AG09319 (cell line): ENCODE results near the gene RPRD1B.

Experiments
- DNase-seq: peaks from one replicate; pipeline ENCODE4 v3.0.0-alpha.2; 2010; ENCODE audit warnings: low read depth; ENCODE audit errors: extremely low read depth
- CTCF ChIP-seq: IDR thresholded peaks from 2 replicates; pipeline ENCODE4 v1.5.1; 2011; ENCODE audit warnings: low read depth, mild to moderate bottlenecking, inconsistent platforms, low read length, moderate library complexity

The RPRD1B gene

DNA sequence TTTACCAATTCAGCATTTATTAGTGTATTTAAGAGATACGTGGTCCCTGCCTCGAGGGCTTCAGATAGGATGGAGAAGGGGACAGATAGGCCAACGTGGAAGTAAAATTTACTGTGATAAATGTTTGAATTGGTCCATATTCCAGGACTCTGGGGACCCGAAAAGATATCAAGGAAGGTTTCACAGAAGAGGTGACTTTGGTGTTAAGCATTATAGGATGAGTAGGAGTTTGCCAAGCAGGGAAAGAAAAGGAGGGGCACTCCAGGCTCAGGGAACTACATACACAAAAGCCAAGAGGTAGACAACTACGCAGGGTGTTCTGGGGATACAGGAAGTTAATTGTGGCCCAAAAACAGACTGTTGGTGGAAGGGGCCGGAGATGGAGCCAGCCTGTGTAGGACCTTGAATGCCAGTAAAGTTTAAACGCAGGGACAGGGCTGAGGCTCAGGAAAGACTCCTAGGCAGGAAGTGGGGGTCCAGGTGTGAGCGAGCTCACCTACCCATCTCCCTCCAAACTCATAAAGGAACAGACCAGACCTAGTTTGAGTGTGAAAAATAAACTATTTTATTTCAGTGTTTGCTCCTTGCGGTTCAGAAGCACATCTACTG, 94.5 kb downstream of the RPRD1B start:
- TF ChIP-seq CTCF, result no peak
- no peak for DNase-seq

GRCh38 chr20:38128691-38129090, 95.1 kb downstream of the RPRD1B start:
- no peak for TF ChIP-seq CTCF
- no peak for DNase-seq

- no peak for DNase-seq
- no peak for TF ChIP-seq CTCF
These were observed 95.8 kb downstream of the RPRD1B start for GRCh38 chr20:38129248-38129865.

DNA sequence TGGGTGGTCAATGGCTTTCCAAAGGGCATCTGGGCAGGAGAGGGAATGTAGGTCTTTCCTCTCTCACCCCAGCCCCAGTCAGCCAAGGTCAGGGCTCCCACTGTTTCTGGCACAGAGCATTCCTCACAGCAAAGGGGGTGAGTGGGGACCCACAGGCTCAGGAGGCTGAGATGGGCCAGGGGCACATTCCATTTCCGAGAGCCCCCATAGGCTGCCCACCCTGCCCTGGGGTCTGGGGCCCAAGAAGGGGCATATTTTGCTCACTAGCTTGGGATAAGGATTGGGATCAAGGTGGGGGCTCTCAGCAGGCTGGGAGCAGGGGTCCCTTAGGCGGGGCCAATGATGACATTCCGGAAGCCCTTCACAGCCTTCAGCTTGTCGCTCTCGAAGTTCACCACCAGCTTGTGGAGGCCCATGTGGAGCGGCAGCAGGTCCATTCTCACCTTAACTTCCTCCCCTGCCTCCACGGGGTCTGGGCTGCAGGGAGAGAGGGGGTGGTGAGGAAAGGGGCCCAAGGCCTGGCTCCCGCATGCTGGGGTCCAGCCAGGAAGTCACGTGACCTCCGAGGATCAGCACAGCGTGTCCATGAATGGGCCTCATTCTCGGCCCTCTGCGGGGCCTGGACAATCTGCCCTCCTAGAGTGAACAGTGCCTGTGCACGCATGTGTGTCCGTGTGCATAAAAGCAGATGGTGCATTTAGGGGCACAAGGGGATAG, 96.5 kb downstream of the RPRD1B start:
- no peak for DNase-seq
- no peak for TF ChIP-seq CTCF

DNA sequence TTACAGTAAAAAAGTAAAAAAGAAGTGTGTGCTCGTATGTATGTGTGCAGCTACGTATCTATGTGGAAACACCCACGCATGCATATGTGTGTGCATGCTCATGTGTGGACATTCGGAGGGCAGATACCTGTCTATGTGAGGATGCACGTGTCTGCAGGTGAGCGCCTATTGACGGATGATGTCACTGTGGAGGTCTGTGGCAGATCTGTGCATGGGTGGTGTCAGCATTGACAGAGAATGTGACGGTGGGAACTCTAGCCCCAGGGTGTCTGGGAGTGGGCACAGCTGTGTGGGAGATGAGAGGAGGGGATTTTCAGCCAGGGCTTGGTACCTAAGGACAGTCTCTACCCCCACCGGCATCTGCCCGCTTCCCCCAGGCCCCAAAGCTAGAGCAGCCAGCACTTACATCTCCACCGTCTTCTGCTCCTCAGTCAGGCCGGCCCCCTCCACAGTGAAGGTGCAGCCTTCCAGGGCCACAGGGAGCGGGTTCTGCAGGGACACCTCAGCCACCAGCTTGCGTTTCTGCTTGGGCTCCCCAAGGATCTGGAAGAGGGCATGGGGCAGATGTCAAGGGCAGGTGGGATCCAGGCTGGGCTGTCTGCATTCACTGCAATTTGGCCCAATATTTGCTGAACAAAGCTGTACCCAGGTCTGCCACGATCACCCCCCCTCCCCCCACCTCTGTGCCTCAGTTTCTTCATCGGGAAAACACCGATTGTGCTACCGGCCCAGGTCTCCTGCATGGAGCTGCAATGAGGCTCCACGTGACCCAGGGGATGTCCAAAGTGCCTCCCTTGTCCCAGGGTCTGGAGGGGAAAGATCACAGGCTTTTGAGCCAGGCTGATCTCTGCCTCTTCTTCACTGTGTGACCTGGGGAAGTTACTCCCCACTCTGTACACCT, 97.4 kb downstream of the RPRD1B start:
- DNase-seq, result no peak

DNA sequence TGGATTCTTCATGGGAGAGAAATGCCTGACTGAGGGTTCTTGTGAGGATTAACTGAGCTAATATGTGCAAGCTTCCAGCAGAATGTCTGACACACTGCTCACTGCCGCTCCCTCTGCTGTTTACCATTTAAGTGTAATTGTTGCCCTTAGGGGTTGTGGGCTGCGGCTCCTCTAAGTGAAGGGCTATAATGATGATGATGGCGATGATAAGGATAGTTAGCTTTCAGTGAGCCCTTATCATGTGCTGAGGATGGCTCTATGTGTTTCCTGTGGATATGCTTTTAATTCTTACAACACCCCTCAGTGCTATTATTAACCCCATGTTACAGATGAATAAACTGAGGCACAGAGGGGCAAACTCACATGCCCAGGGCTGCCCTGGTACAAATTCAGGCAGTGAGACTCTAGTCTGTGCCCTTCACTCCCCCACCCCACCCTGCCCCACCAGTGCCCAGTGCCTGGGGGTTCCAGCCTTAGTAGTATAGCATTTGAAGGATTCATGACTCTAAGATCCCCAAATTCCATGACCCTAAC, 98.1 kb downstream of the RPRD1B start:
- TF ChIP-seq CTCF, result no peak
- DNase-seq, result no peak

More for the DNA sequence above, 97.4 kb downstream of the RPRD1B start:
- TF ChIP-seq CTCF, result no peak
